ENCODE results near the gene OSBPL2. TPM values are rescaled to one million over a fixed set of nuclear protein-coding genes. Genes with fewer than 3 reads are reported as not detected.

The OSBPL2 gene
- total RNA-seq, 4 donors from 2014 or later: 36.6 to 57.3 (median 46.7) TPM

DNA sequence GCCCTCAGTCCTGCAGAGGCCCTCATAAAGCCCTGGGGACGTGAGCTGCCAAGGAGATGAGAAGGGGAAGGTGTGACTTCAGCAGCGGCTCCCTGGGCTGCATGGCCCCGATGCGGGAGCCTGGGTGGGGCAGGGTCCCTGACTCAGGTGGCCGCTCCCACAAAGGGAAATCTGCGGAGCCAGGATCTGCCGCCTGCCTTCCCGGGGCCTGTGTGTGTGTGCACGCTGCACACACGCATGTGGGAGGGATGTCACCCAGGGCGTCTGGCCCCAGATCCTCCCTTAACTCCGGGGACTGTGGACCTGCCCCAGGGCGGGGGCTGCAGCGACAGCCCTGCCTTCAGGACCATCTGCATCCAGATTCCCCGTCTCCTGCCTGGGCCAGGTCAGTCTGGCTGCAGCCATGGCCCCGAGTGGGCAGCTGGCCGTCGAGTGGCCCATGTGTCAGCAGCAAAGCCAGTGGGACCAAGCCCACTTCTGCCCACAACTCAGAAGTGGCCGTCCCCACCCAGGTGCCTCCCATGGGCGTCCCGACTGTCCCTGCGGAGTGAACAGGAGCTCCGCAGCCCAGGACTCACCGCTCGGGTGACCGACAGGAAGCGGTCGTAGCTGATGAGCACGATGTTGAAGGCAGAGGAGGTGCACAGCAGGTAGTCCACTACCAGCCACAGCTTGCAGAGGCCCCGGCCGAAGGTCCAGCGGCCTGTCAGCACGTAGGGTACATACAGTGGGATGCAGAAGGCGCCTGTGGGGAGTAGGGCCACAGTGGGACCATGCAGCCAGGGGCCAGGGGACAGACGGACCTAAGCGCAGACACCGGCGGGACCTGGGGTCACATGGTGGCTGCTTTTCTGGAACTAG is 20.2 kb upstream of the OSBPL2 start:
- H3K4me1 ChIP-seq: peaks cover 0 to 27% (median 8%) of the 10 kb centered on the region in 3 donors
- no peak overlapping the region for H3K27ac ChIP-seq
- no peak overlapping the region for H3K4me3 ChIP-seq
- no peak for ATAC-seq
- H3K9me3 ChIP-seq: no peaks in the 10 kb centered on the region
- H3K36me3 ChIP-seq: no peaks in the 10 kb centered on the region
- TF ChIP-seq, protein P1, sequence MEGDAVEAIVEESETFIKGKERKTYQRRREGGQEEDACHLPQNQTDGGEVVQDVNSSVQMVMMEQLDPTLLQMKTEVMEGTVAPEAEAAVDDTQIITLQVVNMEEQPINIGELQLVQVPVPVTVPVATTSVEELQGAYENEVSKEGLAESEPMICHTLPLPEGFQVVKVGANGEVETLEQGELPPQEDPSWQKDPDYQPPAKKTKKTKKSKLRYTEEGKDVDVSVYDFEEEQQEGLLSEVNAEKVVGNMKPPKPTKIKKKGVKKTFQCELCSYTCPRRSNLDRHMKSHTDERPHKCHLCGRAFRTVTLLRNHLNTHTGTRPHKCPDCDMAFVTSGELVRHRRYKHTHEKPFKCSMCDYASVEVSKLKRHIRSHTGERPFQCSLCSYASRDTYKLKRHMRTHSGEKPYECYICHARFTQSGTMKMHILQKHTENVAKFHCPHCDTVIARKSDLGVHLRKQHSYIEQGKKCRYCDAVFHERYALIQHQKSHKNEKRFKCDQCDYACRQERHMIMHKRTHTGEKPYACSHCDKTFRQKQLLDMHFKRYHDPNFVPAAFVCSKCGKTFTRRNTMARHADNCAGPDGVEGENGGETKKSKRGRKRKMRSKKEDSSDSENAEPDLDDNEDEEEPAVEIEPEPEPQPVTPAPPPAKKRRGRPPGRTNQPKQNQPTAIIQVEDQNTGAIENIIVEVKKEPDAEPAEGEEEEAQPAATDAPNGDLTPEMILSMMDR (IDR thresholded peaks at IDR 0.05): no peak
- TF ChIP-seq POLR2A (IDR thresholded peaks at IDR 0.05) (no peak), POLR2AphosphoS5 (IDR thresholded peaks at IDR 0.05) (no peak), EP300 (IDR thresholded peaks at IDR 0.05) (no peak)
- H3K27me3 ChIP-seq: peaks cover 96% of the 10 kb centered on the region
- WGBS, 2 donors (ENCODE audit: low coverage in 1 of 2): no CpG with 5 or more reads among the region's 38 CpGs

DNA sequence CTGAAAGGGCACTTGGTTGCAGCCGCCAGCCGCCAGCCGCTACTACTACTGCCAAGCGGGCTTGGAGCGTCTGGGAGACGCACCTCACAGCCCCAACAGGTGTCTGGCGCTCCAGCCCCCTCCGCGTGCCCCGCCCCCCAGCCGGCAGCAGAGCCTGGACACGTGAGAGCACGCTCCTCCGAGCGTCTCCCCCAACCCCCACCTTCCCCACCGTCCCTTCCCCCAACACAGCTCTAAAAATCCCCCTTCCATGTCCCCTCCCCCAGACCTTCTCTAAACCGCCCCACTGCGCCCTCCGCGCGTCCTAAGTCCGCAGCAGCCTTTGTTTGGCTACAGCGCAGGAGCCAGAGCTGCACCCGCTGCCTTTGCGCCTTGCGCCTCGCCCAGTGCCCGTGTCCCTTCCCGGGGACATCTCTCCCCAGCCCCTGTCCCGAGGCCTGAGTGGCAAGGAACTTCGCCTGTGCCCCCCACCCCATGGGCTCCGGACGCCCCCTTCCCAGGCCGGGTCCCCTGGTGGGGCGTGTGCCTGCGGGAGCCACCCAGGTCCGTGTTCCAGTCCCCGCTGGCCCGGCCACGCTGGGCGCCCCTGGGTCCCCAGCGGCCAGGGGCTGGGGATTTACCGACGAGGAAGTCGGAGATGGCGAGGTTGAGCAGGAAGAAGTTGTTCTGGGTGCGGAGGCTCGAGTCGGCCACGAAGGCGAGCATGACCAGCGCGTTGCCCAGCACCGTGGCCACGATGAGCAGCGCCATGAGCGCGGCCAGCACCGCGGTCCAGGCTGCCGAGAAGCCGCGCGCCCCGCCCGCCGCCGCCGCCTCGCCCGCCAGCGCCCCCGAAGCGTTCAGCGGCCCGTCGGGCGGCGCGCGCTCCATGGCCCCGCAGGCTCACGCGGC is 19.0 kb upstream of the OSBPL2 start:
- Histone ChIP-seq H3K27ac (no peak overlapping the region), H3K4me3 (peak overlapping the region in 1 of 2 donors; percentile 49), H3K4me1 (peaks cover 0 to 27% (median 8%) of the 10 kb centered on the region in 3 donors), H3K27me3 (peaks cover 100% of the 10 kb centered on the region), H3K36me3 (no peaks in the 10 kb centered on the region), H3K9me3 (no peaks in the 10 kb centered on the region)
- TF ChIP-seq EP300 (IDR thresholded peaks at IDR 0.05) (no peak), POLR2AphosphoS5 (IDR thresholded peaks at IDR 0.05) (no peak), POLR2A (IDR thresholded peaks at IDR 0.05) (no peak)
- TF ChIP-seq, protein P1 (IDR thresholded peaks at IDR 0.05): no peak
- 4 to 13% methylated on average over 3 to 4 of the region's 84 CpGs for WGBS, 2 donors (ENCODE audit: low coverage in 1 of 2)
- ATAC-seq: no peak

DNA sequence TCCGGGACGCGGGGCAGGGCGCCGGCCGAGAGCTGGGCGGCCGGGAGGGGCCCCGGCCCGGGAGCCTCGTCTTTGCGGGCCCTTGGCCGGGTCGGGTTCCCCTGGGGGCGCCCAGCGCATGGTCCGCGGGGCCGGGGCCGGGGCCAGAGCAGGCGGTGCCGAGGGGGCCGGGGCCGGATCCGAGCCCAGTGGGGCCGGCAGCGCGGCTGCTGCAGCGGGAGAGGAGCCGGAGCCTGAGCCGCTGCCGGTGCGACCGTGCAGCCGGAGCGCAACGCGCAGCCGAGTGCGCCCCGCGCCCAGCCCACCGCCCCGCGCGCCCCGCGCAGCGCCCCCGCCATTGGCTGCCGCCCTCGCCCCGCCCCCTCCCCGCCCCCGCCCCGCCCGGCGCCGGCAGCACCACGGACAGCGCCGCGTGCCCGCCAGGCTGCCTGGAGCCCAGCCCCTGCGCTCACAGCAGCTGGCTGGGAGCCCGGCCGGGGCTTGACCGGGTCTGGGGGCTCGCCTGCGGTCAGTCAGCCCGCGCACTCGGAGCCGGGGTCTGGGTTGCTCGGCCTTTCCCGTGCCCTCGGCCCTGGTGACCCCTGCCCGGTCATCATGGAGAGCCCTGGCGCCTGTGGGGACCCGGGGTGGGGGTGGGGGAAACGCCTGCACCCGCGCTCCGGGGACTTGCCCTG is 18.2 kb upstream of the OSBPL2 start, which contains the start of gene HRH3:
TSS of gene HRH3 (minus strand) at position 287 of the 674 bp plus-strand sequence. CDS start 308 bp downstream, outside the sequence.
- Histone ChIP-seq H3K9me3 (no peaks in the 10 kb centered on the region), H3K27me3 (peaks cover 100% of the 10 kb centered on the region), H3K27ac (no peak within 1 kb of the TSS), H3K36me3 (no peaks in the 10 kb centered on the region), H3K4me3 (peak within 1 kb of the TSS in 1 of 2 donors; percentile 49), H3K4me1 (peaks cover 0 to 27% (median 8%) of the 10 kb centered on the region in 3 donors)
- WGBS, 2 donors (ENCODE audit: low coverage in 1 of 2): no CpG with 5 or more reads among the region's 84 CpGs
- peak; percentile 66 for ATAC-seq
- TF ChIP-seq, protein P1 (IDR thresholded peaks at IDR 0.05): no peak
- peak in 1 of 2 donors; percentile 10 for TF ChIP-seq POLR2A (IDR thresholded peaks at IDR 0.05)

DNA sequence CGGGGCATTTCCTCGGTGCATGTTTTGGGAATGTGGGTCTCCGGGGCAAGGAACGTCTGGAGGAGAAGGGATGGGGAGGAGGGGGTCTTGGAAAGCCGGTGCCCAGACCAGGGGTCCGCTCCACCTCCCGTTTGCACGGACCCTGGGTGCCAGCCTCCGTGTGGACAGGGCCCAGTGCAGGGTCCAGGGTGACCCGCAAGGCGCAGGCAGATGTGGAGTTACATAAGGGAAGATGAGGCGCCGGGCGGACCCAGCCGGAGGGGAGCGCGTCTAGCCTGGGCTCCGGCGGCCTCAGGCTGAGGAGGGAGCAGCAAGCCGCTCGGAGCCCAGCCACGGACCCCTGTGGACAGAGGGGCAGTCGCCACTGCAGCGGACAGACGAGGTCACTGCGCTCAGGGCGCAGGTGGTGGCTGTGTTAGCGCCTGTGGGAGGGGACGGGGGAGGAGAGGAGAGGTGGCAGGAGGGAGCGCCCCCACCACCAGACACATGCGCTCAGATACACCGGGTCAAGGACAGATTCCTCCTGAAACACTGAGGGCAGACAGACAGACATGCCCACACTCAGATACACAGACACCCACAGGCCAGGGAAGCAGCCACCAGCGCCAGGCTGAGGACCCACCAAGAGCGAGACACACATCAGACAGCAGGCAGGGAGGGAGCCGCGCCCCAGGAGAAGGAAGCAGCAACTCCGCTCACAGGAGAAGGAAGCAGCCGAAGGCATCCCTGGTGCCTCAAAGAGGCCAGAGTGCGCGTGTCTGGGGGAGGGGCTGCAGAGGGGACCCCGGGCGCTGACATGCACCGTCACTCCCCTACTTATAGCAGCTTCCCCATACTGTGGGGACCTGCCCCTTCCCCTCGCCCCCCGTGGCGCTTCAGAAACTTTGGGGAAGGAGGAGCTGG is 17.4 kb upstream of the OSBPL2 start:
- Histone ChIP-seq H3K4me3 (peak overlapping the region in 1 of 2 donors; percentile 49), H3K27me3 (peaks cover 100% of the 10 kb centered on the region), H3K9me3 (no peaks in the 10 kb centered on the region), H3K4me1 (peaks cover 0 to 27% (median 8%) of the 10 kb centered on the region in 3 donors), H3K36me3 (no peaks in the 10 kb centered on the region), H3K27ac (no peak overlapping the region)
- 0% methylated on average over 10 of the region's 46 CpGs; no CpG with 5 or more reads in 1 of the 2 donors for WGBS, 2 donors (ENCODE audit: low coverage in 1 of 2)
- no peak for TF ChIP-seq POLR2AphosphoS5 (IDR thresholded peaks at IDR 0.05)
- no peak for ATAC-seq
